DMS 273 (cell line): ENCODE measurements around the gene FUOM.
"Not testable (repeated sequence)": the region's sequence is repeated elsewhere in the genome, so short reads cannot be mapped to it uniquely, and the experiment has no call there.

Experiments
- DNase-seq: peaks from one replicate; lab custom pipeline; 2025; ENCODE audit not compliant: unreplicated experiment; lab: John Stamatoyannopoulos, UW

The FUOM gene

GRCh38 chr10:133370030-133370786 lies 12.4 kb upstream of the FUOM start:
- no peak for DNase-seq

DNA sequence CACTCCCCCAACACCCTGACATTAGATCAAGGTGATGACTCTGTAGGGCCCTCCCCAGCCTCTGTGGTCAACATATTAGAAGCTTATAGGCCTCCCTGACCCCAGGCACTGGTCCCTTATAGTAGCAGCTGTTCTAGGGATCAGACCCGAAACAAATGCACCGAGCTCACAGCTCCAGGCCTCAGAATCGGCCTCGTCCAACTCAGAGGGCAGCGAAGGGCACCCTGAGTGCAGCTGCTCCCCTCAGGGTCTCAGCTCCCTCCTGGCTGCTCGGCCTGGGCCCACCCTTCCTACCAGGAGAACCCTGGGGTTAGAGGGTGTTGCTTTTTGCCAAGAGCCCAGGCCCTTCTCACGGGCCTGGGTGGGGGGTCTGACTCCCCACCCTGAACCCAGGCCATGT lies 10.3 kb upstream of the FUOM start:
- DNase-seq = no peak

DNA sequence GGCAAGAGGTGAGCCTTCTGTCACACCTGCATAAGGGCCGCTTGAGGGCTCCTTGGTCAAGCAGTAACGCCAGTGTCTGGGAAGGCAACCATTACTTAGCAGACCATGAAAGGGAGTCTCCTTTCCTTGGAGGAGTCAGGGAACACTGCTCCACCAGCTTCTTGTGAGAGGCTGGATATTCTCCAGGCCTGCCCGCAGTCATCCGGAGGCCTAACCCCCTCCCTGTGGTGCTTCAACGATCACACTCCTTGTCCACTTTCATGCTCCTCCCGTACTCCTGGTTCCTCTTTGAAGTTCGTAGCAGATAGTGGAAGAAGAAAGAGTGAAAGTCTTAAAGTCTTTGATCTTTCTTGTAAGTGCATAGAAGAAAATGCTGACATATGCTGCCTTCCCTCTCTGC lies 9.6 kb upstream of the FUOM start:
- DNase-seq = not testable (repeated sequence)

GRCh38 chr10:133366751-133367150 lies 8.9 kb upstream of the FUOM start:
- no peak for DNase-seq

DNA sequence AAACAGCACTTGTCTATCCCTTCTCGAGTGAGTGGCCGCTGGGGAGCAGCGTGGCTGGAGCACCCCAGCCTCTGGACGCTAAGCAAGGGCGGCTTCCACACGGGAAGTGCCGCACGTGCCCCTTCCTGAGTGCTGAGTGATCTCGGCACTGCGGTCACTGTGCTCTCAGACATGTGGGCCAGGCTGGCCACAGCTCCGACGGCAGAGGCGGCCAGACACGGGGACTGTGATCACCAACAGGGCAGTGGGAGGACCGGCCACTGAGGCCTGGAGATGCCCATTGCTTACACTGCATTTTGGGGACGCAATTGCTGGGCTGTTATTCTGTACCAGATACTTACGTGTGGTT lies 8.3 kb upstream of the FUOM start:
- no peak for DNase-seq

DNA sequence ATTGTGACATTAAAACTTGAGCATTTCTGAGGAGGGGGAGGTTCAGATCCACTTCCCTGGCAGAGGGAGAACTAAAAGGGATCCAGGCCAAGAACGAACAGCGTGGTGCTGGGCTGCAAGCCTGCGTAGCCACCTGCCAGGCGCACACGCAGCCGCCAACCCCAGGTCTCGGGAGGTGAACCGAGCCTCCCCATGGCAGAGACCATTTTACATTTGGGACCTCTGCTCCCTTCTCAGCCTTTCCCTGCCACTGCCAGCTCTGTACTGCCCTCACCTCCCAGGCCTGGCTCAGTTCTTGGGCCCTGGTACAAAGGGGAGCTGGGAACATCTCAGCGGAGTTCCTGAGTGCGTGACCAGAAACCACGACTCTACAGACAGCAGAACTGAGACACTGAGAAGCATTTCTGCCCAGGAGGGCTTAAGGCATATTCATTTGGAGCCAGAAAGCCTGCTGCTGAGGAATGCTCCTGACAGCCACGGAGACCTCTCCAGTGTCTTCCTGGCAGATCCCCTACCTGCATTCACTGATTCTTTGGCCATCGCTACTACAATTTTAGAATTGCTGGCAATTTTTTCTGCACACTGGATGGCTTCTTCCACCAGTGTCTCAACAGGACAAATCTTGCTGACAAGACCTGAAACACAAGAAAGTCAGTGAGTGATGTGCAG lies 7.8 kb upstream of the FUOM start:
- no peak for DNase-seq

DNA sequence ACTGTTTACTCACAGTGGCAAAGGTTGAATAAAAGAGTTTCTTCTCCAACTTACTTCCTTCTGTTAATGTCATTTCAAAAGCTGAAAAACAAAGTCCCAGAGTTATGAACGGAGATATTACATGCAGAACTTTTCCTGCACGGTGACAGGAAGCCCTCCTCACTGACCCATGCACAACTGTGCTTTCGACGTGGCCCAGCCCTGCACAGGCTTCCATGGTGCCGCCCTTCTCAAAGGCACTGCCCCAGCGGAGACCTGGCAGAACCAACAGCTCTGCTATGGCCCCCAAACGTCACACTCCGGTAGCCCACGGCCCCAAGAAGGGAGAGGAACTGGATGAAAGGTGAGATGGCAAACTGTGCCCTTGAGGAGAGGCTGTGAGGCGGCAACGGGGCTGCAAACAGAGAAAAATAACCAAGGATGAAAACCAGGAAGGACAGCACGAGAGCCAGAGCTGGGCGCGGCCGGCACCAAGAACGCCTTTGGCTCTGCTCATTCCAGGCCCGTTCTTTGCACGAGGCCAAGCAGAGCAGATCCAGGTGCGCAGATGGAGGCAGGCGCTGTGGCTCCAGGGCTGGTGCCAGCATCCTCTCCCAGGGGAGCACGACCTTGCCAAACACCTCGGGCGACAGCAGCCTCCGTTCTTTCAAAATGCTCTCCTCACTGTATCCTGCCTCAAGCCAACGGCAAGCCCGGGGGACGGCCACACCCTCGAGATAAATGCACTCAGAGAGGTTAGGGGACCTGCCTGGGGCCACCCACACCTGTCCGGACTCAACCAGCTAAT lies 7.0 kb upstream of the FUOM start:
- DNase-seq = no peak

GRCh38 chr10:133362846-133363245 lies 5.0 kb upstream of the FUOM start:
- DNase-seq = no peak

- DNase-seq = no peak
These were observed 4.1 kb upstream of the FUOM start for GRCh38 chr10:133361773-133362441.

DNA sequence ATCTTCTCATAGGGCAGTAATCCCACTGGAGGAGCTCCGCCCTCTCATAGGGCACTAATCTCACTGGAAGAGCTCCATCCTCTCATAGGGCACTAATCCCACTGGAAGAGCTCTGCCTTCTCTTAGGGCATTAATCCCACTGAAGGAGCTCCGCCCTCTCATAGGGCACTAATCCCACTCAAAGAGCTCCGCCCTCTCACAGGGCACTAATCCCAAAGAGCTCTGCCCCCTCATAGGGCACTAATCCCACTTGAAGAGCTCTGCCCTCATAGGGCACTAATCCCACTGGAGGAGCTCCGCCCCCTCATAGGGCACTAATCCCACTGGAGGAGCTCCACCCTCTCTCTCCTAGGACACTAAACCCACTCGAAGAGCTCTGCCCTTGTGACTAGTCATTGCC lies 3.4 kb upstream of the FUOM start:
- no peak for DNase-seq

DNA sequence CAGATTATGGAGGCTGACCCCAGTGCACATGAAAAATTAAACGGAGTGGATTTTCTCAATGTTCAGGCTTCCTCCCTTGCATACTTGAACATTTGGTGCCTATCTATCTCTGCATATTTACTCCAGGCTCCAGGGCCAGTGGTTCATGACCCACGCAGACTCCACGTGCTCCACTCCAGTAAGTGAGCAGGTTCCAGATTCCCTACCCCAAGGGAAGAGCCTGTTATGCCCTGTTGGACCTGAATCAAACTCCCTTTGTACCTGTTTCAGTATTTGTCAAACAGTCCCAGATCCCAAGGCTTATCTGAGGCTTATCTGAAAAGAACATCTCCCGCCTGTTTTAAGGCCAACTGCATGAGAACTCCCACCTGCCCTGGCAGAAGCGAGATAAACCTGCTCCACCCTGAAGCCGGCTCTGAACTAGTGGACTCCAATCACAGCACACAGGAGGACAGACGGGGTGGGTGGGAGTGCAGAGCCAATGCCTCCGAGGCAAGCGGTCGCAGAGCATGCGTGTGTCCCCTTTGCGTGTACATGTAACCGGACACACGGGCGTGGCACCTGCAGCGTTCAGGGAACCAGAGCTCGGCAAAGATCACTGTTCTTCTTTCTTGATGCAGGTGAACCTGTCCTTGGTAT lies 2.3 kb upstream of the FUOM start:
- DNase-seq = no peak

GRCh38 chr10:133359554-133359971 lies 1.7 kb upstream of the FUOM start:
- DNase-seq = peak; percentile 29

GRCh38 chr10:133358925-133359310 lies 1.1 kb upstream of the FUOM start:
- no peak for DNase-seq

DNA sequence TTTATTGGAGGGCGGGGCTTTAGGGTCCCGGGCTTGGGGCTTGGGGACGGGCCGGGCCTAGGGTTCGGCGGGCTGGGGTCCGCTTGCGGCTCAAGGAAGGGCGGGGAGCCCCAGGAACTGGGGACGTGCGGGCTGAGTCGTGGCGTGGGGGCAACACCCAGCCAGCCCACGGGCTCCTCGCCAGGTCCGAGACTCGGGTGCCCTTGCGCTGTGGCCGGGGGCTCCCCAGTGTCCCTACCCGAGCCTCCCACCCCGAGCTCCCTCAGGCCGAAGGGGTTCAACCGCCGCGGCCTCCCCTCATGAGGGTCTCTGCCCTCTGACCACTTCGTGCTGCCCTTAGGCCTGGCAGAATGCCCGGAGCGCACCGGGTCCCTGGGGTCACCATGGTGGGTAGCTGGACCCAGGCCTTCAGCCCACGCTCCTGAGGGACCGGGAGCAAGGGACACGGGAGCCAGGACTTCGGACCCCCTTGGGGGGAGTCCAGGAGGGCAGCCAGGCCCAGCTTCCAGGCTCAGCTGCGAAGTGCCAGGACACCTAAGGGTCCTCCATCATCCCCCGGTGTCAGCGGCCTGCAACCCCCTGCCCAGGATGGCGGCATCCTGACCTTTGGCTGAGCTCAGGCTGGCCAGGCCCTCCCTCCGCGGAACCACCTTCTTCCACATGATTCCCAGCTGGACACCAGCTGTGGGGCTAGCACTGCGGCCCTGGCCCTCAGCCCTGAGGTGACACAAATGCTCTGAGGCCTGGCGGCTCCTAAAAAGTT lies 524 bp upstream of the FUOM start:
- DNase-seq = no peak

DNA sequence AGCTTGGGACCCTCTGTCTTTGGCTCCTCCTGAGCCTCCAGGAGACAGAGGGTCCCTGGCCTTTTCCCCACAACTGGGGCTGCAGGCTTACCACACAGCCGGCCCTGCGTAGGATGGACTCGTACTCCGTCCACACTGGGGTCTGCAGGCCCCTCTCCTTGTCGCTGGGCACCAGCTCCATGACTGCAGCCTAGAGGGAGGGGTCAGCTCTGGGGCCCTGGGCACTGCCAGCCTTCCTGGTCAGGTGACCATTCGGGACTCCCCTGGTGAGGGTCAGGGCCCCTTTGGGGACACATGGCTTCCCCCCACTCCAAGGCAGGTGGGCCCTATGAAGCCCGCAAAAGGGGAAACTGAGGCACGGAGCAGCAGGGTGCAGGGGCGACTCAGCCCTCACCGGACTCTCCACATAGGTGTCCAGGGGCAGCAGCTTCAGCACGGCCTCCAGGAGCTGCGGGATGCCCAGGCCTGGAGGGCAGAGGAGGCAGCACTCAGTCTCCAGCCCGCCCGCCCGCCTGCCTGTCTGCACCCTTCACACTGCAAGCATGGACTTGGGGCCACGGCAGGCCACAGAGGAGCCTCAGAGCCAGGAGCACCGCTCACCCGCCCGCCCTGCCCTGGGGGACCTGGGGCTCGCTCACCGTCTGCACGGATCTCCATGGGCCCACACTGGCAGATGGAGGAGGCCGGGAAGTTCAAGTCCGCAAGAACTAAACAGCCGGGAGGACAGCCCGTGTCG lies 1.1 kb downstream of the FUOM start:
- DNase-seq = peak; percentile 40

DNA sequence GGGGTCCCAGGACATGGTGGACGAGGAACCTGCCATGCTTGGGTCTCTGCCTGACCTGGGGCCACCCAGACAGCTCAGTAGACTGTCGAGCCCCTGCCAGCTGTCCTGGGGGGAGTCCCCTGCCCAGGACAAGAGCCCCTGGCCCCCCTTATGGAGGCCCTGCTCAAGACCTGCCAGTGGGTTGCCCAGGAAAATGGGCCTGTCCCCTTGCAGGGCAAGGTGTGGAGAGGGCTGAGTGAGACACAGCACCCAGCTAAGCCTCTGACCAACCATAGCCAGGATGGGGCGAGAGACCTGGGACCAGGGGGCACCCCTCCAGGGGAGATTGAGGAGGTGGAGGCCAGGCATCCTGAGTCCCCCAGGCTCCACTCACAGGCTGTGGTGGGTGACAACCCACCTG lies 1.8 kb downstream of the FUOM start:
- DNase-seq = no peak

DNA sequence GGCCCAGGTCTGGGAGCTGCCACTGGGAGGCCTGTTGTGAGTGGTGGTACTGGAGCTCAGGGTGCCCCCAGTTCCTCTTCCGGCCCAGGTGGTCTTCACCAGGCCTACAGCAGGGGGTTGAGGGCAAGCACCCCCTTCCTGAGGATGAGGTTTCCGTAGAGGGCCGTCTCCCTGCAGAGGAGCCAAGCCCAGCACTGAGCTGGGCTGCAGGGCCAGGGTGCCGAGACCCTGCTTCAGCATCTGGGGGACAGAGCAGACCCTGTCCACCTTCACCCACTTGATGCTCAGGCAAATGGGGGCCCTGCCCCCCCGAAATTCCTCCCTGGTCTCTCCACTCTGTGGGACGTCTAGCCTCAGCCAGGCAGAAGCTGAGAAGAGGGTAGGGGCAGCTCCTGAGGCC lies 2.6 kb downstream of the FUOM start:
- DNase-seq = no peak

DNA sequence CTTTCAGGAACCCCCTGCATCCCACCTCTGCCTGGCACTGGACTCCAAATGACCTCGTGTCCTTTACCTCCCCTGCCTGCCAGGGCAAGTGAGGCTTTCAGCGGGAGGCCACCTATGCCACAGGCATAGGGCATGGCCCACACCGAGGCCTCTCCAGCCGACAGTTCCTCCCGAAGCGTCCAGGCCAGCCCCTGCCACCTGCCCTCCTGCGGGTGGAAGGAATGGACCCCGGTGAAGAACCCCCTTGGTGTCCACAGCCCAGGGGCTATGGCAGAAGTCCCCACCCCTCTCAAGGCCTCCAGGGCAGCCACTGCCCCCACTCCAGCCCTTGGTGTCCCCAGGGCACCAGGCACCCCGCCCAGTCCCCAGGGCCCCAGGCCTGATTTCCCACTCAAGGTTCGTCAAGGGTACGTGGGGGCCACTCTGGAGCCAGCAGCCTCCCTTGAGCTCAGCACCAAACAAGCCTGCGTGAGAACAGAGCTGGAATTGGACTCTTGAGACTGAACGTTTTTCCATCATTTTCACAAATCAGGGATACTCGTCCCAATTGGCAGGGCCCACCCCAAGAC lies 3.1 kb downstream of the FUOM start:
- DNase-seq = no peak

GRCh38 chr10:133353988-133354605 lies 3.7 kb downstream of the FUOM start:
- DNase-seq = no peak
